Islet precursor cell (in vitro differentiated cells): ENCODE results near the gene PAM16.

Experiments
- DNase-seq: peaks from one replicate; pipeline ENCODE4 v3.0.0-alpha.2; 2018

Gene PAM16

GRCh38 chr16:4370570-4371356 lies 19.6 kb upstream of the PAM16 start:
- no peak for DNase-seq

- DNase-seq: no peak
These were observed 19.0 kb upstream of the PAM16 start for GRCh38 chr16:4370151-4370550.

DNA sequence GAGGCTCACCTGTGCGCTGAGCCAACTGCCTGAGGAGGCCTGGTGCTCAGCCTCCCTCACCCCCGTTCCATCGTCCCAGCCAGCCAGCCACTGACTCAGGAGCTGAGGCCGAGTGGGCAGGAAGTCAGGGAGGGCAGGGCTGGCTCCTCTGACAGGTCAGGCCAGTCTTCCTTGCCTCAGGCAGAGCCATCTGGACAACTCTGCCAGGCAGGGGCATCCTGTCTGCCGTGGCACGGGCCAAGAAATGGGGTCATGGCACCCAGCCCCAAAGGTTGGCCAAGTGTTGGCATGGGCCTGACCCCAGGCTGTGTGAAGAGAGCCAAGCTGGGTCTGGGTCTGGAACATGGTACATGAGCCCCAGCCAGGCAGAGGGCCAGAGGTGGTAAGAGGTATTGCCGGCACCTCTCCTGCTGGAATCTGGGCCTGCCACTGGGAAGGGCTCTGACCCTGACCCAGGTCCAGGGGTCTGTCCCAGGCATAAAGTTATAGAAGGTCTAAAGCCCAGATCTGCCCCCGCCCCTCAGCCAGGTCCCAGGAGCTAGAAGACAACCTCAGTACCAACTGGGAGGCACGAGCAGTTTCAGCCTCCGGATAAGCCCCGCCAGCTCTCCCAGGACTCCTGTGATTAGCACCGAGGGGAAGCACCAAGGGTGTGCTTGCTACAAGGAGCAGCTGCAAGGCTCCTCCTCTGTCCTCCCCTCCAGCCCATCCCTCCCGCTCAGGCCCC lies 18.0 kb upstream of the PAM16 start:
- peak; percentile 86 for DNase-seq

DNA sequence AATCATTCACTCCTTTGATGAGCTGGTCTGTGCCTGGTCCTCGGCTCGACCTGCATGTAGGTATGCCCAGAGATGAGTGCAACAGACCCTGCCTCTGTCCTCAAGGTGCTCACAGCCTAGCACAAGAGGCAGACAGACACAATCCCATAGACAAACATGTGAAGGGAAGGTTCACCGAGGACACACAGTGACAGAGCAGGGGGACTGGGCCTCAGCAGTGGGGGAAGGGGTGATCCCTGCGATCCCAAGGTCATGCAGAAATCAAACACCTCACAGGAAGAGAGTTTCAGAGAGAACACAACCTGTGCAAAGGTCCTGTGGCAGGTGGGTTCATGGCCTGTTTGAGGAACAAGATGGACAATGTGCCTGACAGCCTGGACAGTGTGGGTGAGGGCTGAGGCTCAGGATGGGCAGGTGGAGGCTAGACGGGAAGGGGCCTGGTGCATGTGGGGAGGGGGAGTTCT lies 16.3 kb upstream of the PAM16 start:
- DNase-seq: no peak

- DNase-seq: no peak
These were observed 14.9 kb upstream of the PAM16 start for GRCh38 chr16:4366016-4366415.

DNA sequence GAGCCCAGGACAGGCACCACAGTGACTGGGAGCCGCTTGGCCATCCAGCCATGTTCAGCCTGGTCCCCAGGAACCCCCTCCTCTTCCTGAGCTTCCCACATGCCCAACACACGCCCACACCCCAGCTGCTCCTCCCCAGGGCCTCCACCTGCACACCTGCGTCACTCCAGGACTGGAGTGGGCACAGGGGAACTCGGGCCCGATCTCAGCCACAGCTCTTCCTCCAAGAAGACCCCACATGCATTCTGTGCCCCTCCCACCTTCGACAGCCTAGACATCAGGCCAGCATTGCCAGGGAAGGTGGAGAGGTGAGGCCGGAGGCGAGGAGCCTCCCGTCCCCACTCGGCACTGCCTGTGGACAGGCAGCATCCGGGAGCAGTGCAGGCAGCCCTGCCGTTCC lies 14.5 kb upstream of the PAM16 start:
- DNase-seq: no peak

GRCh38 chr16:4365014-4365406 lies 13.9 kb upstream of the PAM16 start:
- no peak for DNase-seq

DNA sequence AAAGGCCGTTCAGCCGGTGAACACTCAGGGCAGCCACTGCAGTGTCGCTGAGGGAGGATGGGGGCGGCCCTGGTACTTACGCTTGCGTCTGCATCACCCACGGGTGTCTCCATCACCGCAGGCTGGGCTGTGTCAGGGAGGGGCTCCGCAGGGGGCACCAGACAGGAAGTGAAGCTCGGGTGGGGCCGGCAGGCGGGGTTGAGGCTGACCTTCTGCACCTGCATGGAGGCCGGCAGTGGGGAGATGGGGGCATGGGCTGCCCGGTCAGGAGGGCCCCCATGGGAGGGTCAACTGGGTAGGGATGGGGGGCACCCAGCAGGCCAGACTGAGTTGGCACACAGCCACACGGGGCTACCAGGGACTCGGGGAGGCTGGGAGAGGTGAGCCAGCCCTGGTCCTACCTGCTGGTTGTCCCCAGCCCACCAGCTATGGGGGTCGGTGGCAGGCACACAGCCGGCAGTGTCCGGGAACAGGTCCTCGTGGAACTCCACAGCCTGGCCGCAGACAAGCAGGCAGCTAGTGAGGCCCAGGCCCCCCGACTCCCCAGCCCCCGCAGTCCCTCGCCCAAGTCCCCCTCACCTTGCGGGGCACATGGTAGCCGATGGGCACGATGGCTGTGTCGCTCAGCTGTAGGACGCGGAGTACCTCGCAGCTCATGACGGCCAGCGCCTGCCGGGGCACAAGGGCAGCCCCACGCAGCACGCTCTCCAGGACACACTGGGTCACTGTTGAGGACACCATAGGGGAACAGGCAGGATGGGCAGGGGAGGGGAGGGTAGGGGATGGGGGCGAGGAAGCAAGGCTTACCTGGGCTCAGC lies 13.3 kb upstream of the PAM16 start:
- DNase-seq: no peak

DNA sequence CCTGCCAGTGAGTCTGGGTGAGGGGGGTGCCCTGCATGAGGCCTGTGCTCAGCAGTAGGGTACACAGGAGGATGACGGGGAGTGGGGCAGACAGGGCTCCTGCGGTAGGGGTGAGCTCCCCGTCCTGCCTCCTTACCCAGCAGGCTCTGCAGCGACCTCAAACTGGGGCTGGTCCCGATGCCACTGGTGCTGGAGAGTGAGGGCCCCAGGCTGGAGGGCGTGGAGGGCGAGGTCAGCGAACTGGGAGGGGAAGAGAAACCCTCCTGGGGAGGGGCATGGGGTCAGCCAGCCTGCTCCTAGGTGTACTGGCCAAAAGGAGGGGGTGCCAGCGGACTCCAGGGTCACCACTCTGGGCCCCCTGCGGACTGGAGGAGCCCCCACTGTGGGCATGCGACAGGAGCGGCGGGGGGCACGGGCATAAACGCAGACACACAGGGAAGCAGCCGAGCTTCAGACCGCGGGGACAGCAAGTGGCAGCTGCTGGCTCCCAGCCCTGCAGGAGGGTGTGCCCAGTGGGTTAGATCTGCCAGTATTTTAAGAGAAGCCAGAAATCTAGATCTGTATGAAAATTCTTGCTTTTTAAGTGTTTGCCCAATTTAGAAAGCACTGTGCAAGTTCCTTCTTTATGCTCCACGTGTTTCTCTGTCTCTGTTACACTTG lies 11.5 kb upstream of the PAM16 start:
- DNase-seq: no peak

- DNase-seq: no peak
These were observed 10.8 kb upstream of the PAM16 start for GRCh38 chr16:4361944-4362311.

DNA sequence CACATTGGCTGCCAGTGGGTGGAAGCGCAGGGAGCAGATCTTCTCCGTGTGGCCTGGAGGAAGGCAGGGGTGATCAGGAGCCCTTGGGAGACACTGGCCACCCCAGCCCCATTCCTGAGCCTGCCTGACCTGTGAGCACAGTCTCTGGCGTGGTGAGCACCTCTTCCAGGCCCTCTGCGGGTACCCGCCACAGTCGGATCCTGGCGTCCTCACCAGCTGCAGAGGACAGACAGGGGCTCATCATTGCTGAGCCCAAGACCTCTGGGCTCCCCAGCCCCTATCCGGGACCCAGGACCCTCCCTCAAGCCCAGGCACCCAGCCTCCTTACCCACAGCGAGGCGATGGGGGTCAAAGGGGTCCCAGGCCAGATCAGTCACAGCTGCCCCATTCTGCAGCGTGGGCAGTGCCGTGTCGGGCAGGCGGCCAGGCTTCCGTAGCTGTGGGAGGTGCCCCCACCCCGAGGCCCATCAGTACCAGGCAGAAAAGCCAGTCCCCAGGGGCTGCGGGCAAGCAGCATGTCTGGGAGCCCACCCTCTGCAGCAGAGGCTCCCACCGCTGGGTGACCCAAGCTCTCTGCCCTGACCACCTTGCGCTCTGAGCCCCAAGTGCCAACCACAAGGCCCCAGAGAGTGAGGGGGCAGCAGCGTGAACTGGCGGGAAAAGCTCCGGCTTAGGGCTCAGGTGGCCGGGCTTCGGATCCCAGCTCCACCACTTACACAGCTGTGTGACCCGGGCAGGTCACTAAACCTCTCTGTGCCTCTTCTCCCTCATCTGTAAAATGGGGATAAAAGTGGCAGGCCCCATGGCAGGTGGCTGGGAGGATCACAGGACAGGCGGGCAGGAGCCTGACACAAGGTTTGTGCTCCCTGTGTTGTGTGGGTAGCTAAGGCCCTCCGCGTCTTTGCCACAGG lies 10.2 kb upstream of the PAM16 start:
- no peak for DNase-seq

GRCh38 chr16:4360538-4361021 lies 9.5 kb upstream of the PAM16 start:
- peak; percentile 90 for DNase-seq

DNA sequence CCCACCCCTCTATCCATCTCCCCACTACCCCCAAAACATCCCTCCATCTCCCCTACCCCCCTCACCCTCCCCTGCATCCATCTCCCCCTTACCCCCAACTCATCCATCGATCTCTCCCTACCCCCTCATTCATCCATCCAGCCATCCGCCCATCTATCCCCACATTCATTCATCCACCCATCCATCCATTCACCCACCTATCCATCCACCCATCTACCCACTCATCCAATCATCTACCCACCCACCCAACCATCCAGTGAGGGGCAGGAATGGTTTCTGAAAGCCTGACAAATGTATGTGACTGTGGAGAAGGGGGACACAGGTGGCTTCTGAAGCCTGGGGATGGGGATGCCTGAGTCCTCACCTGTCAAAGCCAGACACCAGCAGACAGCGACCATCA lies 8.8 kb upstream of the PAM16 start:
- DNase-seq: no peak

DNA sequence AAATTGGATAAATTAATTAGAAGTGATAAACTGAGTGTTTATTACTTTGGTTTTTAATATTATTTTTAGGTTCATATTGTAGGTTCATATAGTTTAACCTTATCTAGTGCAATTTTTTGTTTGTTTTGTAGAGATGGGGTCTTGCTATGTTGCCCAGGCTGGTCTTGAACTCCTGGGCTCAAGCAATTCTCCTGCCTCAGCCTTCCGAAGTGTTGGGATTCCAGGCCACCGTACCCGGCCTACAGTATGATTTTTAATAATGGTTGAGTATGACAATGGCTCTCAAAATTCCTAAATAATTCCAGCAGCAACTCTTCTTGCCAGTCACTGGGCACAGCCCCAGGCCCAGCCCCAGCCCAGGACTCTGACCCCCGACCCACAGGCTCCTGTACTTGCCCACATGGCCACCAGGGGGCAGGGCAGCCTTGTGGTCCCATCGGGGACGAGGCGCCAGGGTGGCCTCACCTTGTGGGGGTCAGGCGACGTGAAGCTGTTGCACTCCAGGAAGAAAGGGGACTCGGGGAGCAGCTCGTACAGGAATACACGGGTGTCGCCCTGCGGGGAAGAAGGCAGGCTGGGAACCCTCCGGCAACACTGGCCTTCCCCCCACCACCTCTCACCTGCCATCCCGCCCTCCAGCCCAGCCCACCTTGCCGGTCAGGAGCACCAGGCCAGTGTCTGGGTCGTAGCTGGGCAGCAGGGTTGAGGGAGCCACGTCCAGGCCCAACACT lies 7.9 kb upstream of the PAM16 start:
- peak; percentile 83 for DNase-seq

DNA sequence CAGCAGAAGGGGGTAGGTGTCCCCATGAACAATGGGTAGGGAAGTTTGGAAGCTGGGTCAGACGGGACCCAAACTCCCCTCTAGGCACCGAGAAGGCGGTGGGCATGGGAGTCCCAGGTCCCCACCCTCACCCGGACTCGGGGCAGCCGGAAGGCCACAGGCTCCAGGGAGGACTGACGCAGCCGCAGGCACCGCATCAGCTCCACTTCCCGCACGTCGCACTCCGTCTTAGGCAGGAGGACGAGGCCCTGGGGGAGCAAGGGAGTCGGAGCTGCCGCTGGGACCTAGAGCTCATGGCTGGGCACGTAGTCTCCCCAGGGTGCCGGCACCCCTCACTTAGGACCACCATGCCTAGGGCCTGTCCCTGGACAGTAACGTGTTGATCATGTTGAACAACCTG lies 7.1 kb upstream of the PAM16 start:
- no peak for DNase-seq

- DNase-seq: no peak
These were observed 5.7 kb upstream of the PAM16 start for GRCh38 chr16:4356820-4357219.

- no peak for DNase-seq
These were observed 3.6 kb upstream of the PAM16 start for GRCh38 chr16:4354512-4355409.

- DNase-seq: no peak
These were observed 2.6 kb upstream of the PAM16 start for GRCh38 chr16:4353675-4354074.

- DNase-seq: no peak
These were observed 1.7 kb upstream of the PAM16 start for GRCh38 chr16:4352843-4353242.

GRCh38 chr16:4351880-4352279 lies 759 bp upstream of the PAM16 start:
- DNase-seq: no peak
